Prostate gland (tissue), 2 donors: ENCODE data around the gene ACSL1.

ENCODE experiments used
- POLR2A ChIP-seq: fragments of 450-650 bp; IDR thresholded peaks from one replicate; pipeline ENCODE4 v1.6.1; 2016; ENCODE audit warnings: antibody characterized with exemption, mild to moderate bottlenecking
- TF ChIP-seq, protein P1 (sequence below), 4 experiments: fragments of 200-600 bp in 2 of 4; fragments of 450-650 bp in 2 of 4; sonication (generic) in 2 of 4; IDR thresholded peaks; 1 replicate in 3 of 4; 2 replicates in 1 of 4; pipeline ENCODE4 v1.5.1; 2016 to 2019; ENCODE audit warnings: antibody characterized with exemption in 4 of 4, mild to moderate bottlenecking in 2 of 4, moderate library complexity in 2 of 4

DNA sequence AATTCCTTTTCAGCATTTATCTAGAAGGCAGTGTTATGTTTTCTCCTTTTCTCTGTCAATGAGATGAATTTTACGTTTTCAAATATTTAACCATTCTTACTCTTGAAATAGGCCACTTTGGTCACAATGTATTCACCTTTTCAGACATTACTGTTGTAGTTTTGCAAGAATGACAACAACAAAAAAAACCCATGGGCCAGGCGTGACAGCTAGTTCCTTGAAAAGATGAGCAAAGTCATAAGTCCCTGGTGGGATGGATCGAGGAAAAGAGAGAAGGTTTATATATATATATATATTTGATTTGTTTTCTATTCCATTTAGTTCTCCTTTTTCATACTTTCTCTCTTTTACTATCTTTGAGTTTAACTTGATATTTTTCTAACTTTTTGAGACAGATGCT lies 38.1 kb upstream of the ACSL1 start:
- TF ChIP-seq, protein P1, sequence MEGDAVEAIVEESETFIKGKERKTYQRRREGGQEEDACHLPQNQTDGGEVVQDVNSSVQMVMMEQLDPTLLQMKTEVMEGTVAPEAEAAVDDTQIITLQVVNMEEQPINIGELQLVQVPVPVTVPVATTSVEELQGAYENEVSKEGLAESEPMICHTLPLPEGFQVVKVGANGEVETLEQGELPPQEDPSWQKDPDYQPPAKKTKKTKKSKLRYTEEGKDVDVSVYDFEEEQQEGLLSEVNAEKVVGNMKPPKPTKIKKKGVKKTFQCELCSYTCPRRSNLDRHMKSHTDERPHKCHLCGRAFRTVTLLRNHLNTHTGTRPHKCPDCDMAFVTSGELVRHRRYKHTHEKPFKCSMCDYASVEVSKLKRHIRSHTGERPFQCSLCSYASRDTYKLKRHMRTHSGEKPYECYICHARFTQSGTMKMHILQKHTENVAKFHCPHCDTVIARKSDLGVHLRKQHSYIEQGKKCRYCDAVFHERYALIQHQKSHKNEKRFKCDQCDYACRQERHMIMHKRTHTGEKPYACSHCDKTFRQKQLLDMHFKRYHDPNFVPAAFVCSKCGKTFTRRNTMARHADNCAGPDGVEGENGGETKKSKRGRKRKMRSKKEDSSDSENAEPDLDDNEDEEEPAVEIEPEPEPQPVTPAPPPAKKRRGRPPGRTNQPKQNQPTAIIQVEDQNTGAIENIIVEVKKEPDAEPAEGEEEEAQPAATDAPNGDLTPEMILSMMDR (IDR thresholded peaks at IDR 0.05) = no peak
- no peak for TF ChIP-seq POLR2A
